GM21619 (cell line): ENCODE results near the gene IRF9.
A peak's percentile ranks its signal among the peaks of the same experiment; 100 is the strongest.

ENCODE experiments used
- ATAC-seq: cut with Tn5 transposase; IDR thresholded peaks from one replicate; pipeline ENCODE4 v1.9.1; 2021; ENCODE audit not compliant: unreplicated experiment

IRF9 gene

DNA sequence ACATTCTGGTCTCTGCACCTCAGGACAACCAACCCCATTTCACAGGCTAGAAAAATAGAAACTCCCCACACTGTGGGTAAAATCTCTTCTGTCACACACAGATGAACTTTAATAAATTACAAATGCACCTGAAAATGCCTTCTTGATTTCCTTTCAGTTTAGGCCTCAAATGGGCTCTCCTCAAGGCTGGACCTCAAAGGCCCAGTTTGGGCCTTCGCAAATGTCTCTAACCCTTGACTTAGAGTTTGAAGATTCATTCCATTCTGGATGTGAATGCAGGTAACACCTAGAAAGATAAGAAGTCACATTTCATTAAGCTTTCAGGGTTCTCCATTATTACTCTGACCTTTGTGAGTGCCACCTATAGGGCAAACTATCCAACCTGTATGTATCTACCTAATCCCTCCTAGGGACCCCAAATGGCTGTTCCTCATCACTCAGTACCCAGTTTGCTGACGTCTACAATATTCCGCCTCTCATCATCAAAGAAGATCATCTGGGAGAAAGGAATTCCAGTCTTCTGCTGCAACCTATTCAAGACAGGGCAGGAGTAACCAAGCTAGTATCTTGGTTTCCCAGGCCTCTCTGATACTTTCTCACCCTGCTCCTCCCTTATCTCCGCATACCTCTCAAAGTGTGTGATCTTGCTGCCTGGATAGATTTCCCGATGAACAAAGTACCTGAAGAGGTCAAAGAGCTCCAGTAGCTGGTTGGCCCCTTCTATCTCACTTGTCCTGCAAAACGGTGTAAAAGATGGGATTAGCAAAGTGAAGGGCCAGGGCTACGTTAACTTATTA, 53.0 kb downstream of the IRF9 start:
- no peak for ATAC-seq

DNA sequence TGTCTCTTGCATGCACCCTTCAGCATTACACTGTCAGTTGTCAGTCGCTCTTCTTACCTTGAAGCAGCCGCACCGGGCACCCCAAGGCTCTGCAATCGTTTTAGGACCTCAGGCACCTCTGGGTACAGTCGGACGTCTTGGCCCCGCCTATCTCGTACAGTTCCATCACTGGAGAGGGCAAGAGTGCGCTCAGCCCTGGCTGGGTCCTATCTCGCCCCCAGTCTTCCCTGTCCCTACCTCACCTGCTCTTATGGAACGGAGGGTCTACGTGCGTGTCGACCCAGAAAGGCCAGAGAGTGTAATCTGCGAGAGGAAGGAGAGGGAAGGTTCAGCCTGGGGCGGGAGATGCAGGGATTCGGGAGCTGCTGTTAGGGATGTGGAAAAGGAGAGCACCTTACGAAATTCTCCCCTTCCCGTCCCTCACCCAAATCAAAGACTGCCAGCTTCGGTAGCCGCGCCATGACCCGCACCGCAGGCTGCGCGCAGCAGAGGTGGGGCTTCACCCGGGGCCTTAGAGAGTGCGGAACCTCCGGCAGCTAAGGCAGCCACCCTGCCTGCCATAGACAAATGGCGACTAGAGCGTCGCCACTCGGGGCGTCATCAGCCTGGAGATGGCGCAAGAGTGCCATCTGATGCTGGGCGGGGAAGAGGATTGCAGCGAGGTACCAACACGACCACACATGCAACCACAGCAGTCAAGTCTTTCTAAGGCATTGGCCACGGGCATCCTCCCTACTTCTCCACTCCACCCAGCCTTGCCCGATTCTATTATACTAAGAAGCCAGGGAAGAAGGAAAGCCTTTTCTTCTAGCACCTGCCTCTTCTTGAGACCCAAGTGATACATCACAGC, 54.7 kb downstream of the IRF9 start, which contains the start of gene MDP1:
TSS of gene MDP1 (minus strand) at position 572 of the 850 bp plus-strand sequence. CDS start at position 461, 111 bp downstream.
- ATAC-seq = peak; percentile 60
